ENCODE measurements around the gene YBX2.
"Not testable (repeated sequence)": the region's sequence is repeated elsewhere in the genome, so short reads cannot be mapped to it uniquely, and the experiment has no call there.

Gene YBX2

GRCh38 chr17:7294614-7295153, at the start of gene YBX2:
Gene YBX2 (minus strand): TSS chr17:7294639. CDS start chr17:7294500, 139 bp downstream.
- peak in 4 of 51 donors; percentile 9 to 32 (median 24) for DNase-seq

- no peak for DNase-seq
Observed at GRCh38 chr17:7343250-7343649, 48.8 kb upstream of the YBX2 start.

GRCh38 chr17:7341842-7342241, 47.4 kb upstream of the YBX2 start:
- DNase-seq = no peak

- no peak for DNase-seq
Observed at GRCh38 chr17:7340179-7340578, 45.7 kb upstream of the YBX2 start.

- DNase-seq = not testable (repeated sequence)
Observed at GRCh38 chr17:7337600-7337999, 43.2 kb upstream of the YBX2 start.

GRCh38 chr17:7336240-7337175, 42.1 kb upstream of the YBX2 start, which contains the start of gene ACAP1:
Gene ACAP1 (plus strand): TSS chr17:7336529. CDS start chr17:7336735, 206 bp downstream.
- no peak for DNase-seq

- not testable (repeated sequence) for DNase-seq
Observed at GRCh38 chr17:7335765-7336164, 41.3 kb upstream of the YBX2 start.

- no peak for DNase-seq
Observed at GRCh38 chr17:7334938-7335538, 40.6 kb upstream of the YBX2 start.

GRCh38 chr17:7332600-7333069, 38.2 kb upstream of the YBX2 start:
- DNase-seq = not testable (repeated sequence)

- no peak for DNase-seq
Observed at GRCh38 chr17:7332111-7332510, 37.7 kb upstream of the YBX2 start.

GRCh38 chr17:7330638-7331015, 36.2 kb upstream of the YBX2 start:
- no peak for DNase-seq

GRCh38 chr17:7329997-7330637, 35.7 kb upstream of the YBX2 start:
- DNase-seq = peak in 43 of 51 donors; percentile 52 to 89 (median 74)

- DNase-seq = peak; percentile 85 to 100 (median 96)
Observed at GRCh38 chr17:7329374-7329996, 35.0 kb upstream of the YBX2 start.

GRCh38 chr17:7328840-7329373, 34.5 kb upstream of the YBX2 start, which contains the start of gene NEURL4:
Gene NEURL4 (minus strand): TSS chr17:7329335. CDS start chr17:7329312, 23 bp downstream.
- DNase-seq = peak in 3 of 51 donors; percentile 40 to 67 (median 53)

GRCh38 chr17:7328009-7328408, 33.6 kb upstream of the YBX2 start:
- no peak for DNase-seq

- no peak for DNase-seq
Observed at GRCh38 chr17:7327501-7327900, 33.1 kb upstream of the YBX2 start.

GRCh38 chr17:7327056-7327455, 32.6 kb upstream of the YBX2 start:
- DNase-seq = no peak

- no peak for DNase-seq
Observed at GRCh38 chr17:7326186-7326585, 31.7 kb upstream of the YBX2 start.

- no peak for DNase-seq
Observed at GRCh38 chr17:7325031-7325528, 30.6 kb upstream of the YBX2 start.

- DNase-seq = no peak
Observed at GRCh38 chr17:7324438-7324779, 30.0 kb upstream of the YBX2 start.
